NCI-H1930 (cell line): ENCODE data around the gene KCTD12.

Experiments used
- DNase-seq, 2 experiments: peaks; one replicate each; lab custom pipeline; 2025; lab: John Stamatoyannopoulos, UW

KCTD12 gene

GRCh38 chr13:76887076-76887563 is 915 bp upstream of the KCTD12 start:
- DNase-seq: no peak

- DNase-seq: no peak
These were observed 257 bp downstream of the KCTD12 start for GRCh38 chr13:76886005-76886291.

GRCh38 chr13:76885203-76886004 is 801 bp downstream of the KCTD12 start:
- peak; percentile 34 to 71 for DNase-seq

- DNase-seq: no peak
These were observed 1.4 kb downstream of the KCTD12 start for GRCh38 chr13:76884907-76885202.

GRCh38 chr13:76884186-76884906 is 1.9 kb downstream of the KCTD12 start:
- DNase-seq: peak; percentile 18 to 32

- DNase-seq: no peak
These were observed 3.0 kb downstream of the KCTD12 start for GRCh38 chr13:76883236-76883635.

DNA sequence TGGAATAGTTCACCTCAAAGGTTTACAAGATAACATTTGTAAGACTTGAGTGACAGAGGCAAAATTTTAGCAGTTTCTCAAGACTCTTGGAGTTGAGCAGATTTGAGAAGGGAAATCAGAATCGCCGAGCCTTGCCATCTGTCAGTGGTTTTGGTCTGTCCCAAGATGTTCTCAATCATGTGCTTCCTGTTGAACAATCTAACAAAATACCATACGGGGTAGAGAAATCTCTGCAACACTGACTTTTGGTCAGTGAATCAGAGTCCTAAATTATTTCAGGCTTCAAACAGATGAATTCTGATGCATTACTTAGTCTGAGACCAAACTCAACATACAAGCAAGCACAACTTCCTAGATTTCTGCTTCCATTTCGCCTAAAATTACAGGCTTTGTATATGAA is 3.8 kb downstream of the KCTD12 start:
- DNase-seq: no peak

DNA sequence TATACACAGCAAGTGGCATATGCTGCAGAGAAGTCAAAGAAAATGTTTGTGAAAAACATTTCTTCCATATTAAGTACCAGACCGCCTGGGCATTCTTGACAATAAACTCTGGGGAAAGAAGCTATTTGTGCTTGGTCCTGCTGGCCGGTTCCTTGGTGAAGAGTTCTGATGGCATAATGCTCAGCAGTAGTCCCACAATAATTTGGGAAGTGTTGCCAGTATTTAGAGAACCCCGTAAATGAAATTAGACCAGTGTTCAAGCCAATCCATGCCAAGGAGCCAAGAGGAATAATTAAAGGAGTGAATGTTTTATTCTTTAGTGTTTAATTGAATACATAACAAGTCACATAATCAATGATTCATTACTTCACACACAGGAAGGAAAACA is 6.3 kb downstream of the KCTD12 start:
- no peak for DNase-seq

DNA sequence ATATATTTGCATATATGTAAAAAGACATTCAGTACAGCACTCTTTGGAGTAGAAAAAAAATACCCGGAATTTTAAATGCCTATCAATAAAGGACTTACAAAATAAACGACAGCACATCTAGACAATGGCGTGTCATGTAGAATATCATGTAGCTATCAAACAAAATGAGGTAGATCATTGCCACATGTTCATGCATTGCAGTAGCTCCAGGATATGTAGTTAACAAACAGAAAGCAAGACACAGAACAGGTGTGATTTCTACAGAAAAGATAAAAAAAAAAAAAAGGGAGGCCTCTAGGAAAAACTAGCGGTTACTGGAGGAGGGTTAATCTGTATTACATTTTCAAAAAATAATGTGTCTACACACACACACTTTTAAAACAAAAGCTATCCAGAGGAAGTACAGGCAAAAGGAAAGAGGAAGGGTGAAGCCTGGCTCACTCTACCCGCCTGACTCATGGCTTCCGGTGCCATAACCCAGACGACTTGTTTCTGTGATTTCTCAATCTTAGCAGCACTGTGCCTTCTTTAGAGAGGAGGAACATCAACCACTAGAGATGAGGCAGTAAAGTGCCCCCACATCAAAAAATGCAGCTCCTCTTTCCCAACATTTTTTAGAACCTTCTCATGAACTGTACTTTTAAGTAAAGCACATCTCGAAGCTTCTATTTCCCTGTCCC is 6.9 kb downstream of the KCTD12 start:
- no peak for DNase-seq

GRCh38 chr13:76878043-76878442 is 8.2 kb downstream of the KCTD12 start:
- DNase-seq: no peak

DNA sequence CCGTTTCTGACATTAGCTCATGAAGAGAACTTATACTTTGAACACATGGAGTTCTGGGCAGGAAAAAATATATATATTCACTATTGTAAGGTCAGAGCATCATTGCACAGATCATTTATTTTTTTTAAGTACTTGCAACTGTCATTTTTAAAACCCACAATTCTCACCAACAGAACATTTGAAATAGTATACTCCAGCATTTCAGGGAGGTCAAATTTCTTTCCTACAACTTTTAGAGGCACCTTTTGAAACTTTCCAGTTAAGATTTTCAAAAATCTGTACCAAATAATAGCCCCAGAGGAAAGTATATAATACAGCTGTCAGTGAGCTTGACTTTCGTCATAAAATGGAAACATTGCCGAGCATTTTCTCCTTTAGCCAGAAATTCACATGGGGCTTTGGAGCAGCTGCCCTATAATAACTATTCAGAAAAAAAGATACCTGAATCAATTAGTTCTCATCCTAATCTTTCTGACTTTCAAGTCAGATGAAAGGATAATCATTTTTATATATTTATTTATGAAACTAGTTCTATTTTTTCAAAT is 10.9 kb downstream of the KCTD12 start:
- DNase-seq: no peak

- no peak for DNase-seq
These were observed 11.7 kb downstream of the KCTD12 start for GRCh38 chr13:76874479-76874878.

DNA sequence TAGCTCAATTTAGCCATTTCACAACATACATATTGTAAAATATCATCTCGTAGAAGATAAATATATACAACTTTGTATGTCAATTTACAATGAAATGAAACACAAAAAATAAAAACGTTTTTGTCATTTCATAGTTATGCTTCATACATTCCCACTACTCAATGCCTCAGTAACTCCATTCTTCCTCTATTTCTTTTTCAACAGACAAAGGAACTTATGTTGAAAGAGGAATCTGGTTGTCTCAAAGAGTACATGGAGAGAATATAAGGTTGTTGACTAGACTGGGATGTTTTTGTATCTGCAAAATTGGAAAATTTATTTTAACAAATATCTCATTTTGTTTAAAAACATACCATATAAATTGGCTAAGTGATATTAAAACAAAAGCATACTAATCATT is 12.8 kb downstream of the KCTD12 start:
- DNase-seq: no peak

GRCh38 chr13:76872675-76873074 is 13.5 kb downstream of the KCTD12 start:
- DNase-seq: no peak

DNA sequence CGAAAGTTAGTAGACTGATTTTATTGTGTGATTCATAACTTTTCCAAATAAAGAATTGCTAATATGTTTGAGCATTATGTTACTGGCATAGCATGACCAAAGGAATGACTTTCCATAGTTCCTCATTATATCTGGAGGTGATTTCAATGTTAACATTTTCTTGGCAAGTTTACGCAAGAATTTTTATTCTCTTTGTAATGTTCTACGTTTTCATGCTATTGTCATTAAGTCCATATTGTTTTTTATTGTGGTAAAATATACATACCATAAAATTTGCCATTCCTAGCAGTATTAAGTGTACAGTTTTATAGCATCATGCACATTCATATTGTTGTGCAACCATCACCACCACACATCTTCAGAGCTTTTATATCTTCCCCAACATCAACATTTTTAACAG is 14.8 kb downstream of the KCTD12 start:
- no peak for DNase-seq

- DNase-seq: no peak
These were observed 17.8 kb downstream of the KCTD12 start for GRCh38 chr13:76868371-76868770.

DNA sequence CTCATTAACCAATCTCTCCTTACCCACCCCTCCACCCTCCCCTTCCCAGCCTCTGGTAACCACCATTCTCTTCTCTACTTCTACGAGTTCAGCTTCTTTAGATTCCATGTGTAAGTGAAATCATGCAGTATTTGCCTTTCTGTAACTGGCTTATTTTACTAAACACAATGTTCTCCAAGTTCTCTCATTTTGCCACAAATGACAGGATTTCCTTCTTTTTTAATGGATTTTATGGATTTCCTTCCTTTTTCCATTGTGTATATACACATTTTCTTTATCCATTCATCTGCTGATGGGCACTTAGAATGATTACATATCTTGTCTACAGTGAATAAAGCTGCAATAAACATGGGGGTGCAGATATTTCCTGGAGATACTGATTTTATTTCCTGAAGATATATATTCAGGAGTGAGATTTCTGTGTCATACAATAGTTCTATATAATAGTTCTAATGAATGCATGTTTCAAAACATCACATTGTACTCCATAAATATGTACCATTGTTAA is 20.2 kb downstream of the KCTD12 start:
- DNase-seq: no peak

GRCh38 chr13:76865109-76865508 is 21.1 kb downstream of the KCTD12 start:
- no peak for DNase-seq

GRCh38 chr13:76864259-76864658 is 21.9 kb downstream of the KCTD12 start:
- DNase-seq: no peak

DNA sequence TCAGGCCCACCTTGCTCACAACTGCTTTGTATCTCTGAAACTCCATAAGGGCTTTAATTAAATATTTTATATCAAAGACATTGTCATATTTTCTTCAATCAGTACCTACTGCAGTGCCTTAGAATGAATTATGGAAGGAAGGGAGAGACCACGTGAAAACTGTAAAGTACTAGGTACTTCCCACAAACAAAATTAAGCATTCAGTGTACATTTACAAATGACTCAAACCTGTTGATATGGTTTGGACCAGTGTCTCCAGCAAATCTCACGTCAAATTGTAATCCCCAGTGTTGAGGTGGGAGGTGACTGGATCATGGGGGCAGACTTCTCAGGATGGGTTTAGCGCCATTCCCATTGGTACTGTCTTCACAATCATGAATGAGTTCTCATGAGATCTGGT is 23.2 kb downstream of the KCTD12 start:
- DNase-seq: no peak

- no peak for DNase-seq
These were observed 24.3 kb downstream of the KCTD12 start for GRCh38 chr13:76861859-76862258.

- DNase-seq: no peak
These were observed 25.5 kb downstream of the KCTD12 start for GRCh38 chr13:76860706-76861105.

GRCh38 chr13:76854894-76855293 is 31.3 kb downstream of the KCTD12 start:
- DNase-seq: no peak
